NB4 (cell line): ENCODE results near the gene GPC1.
"Not testable (repeated sequence)": the region's sequence is repeated elsewhere in the genome, so short reads cannot be mapped to it uniquely, and the experiment has no call there.

Source experiments
- DNase-seq: peaks from one replicate; pipeline ENCODE4 v3.0.0; 2010; ENCODE audit warnings: low read depth
- H3K4me3 ChIP-seq: one replicate; pipeline ENCODE4 v1.5.1; 2011; ENCODE audit warnings: mild to moderate bottlenecking, low read depth, low read length, moderate library complexity
- CTCF ChIP-seq: IDR thresholded peaks from one replicate; pipeline ENCODE4 v1.5.1; 2012; ENCODE audit warnings: low read depth, low read length
- MAX ChIP-seq: IDR thresholded peaks from 2 replicates; pipeline ENCODE4 v1.6.1; 2011; ENCODE audit warnings: low read depth, low read length
- MYC ChIP-seq: IDR thresholded peaks from 2 replicates; pipeline ENCODE4 v1.6.1; 2011; ENCODE audit warnings: low read depth, low read length
- POLR2A ChIP-seq: IDR thresholded peaks from 2 replicates; pipeline ENCODE4 v1.6.1; 2011; ENCODE audit warnings: mild to moderate bottlenecking; ENCODE audit not compliant: insufficient read length; ENCODE audit errors: extremely low read depth

Gene GPC1

DNA sequence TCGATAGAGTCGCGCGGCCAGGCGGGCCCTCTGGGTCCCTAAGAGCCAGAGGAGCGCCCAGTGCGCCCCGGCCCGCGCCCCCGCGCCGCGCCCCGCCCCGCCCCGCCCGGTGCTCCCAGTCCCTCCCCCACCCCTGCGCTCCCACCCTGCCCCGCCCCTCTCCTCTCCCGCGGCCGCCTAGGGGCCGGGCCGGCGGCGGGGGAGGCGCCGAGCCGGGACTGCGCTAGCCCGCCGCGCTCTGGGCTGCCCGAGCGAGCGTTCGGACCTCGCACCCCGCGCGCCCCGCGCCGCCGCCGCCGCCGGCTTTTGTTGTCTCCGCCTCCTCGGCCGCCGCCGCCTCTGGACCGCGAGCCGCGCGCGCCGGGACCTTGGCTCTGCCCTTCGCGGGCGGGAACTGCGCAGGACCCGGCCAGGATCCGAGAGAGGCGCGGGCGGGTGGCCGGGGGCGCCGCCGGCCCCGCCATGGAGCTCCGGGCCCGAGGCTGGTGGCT, at the start of gene GPC1:
GPC1 (plus strand) TSS at position 207 of the 491 bp plus-strand sequence; CDS start at position 463, 256 bp downstream.
- no peak for DNase-seq
- no peak for TF ChIP-seq MYC
- no peak within 1 kb of the TSS for H3K4me3 ChIP-seq

- TF ChIP-seq POLR2A (no peak), CTCF (no peak), MAX (no peak), MYC (no peak)
- DNase-seq, result no peak
- H3K4me3 ChIP-seq, result no peak overlapping the region
Measured at GRCh38 chr2:240386326-240386725, 49.1 kb upstream of the GPC1 start.

- not testable (repeated sequence) for DNase-seq, H3K4me3 ChIP-seq
Measured at GRCh38 chr2:240386743-240387142, 48.7 kb upstream of the GPC1 start.

DNA sequence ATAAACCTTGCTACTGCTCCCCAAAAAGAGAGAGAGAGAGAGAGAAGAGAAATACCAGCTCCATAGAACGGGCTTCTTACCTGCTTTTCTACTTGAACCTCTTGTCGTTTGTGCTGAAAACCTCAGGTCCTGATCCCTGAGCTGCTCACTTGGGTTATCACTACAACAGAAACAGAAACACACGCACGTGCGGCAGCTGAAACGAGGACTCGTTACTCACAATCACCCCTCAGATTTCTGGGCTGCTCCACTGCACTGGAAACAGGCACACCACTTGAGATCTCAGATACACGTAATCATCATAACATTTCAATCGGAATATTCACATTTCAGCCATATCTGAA, 48.2 kb upstream of the GPC1 start:
- DNase-seq, result no peak
- TF ChIP-seq POLR2A (no peak), MYC (no peak), CTCF (no peak), MAX (no peak)
- no peak overlapping the region for H3K4me3 ChIP-seq

DNA sequence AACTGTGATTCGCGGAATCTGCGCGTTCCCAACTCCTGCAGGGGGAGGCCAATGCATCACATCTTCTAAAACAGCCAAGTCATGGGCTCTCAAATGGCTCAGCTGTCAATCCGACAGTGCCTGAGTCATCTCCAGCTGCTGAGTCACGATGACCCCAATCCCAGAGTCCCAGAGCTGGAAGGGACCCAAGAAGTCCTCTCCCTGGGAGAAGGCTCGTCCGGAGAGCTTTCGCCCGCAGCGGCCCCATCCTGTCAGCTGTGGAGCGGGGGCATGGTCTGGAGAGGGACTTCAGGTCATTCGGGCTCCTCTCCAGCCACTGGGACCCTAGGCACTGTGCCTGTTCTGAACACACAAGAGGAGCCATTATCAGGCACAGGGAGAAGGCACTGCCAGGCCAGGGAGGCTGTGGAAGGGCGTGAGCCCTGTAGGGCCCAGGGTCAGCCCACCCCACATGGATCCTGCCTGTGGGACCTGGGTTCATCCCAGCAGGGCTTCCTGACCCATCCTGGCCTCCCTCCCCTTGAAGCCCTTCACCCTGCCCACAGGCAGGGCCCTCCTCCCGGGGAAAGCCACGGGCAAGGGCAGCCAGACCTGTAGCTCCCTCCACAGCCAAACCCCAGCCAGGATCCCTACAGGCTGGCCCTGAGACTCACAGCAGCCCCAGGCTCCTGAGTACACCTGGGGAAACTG, 47.6 kb upstream of the GPC1 start:
- DNase-seq, result peak; percentile 28
- TF ChIP-seq POLR2A (no peak), CTCF (no peak), MAX (no peak), MYC (no peak)
- H3K4me3 ChIP-seq, result no peak overlapping the region

GRCh38 chr2:240388471-240389301, 46.8 kb upstream of the GPC1 start:
- no peak overlapping the region for H3K4me3 ChIP-seq
- no peak for DNase-seq
- TF ChIP-seq POLR2A (no peak), MYC (no peak), MAX (no peak), CTCF (no peak)
